CD4-positive, alpha-beta T cell treated with Interleukin-1 beta for 1 hour (primary cell): ENCODE measurements around the gene CHN1.

ENCODE experiments used
- DNase-seq, 2 donors: peaks; one replicate each; pipeline ENCODE4 v3.0.0-alpha.2; 2020 to 2022

CHN1 gene

DNA sequence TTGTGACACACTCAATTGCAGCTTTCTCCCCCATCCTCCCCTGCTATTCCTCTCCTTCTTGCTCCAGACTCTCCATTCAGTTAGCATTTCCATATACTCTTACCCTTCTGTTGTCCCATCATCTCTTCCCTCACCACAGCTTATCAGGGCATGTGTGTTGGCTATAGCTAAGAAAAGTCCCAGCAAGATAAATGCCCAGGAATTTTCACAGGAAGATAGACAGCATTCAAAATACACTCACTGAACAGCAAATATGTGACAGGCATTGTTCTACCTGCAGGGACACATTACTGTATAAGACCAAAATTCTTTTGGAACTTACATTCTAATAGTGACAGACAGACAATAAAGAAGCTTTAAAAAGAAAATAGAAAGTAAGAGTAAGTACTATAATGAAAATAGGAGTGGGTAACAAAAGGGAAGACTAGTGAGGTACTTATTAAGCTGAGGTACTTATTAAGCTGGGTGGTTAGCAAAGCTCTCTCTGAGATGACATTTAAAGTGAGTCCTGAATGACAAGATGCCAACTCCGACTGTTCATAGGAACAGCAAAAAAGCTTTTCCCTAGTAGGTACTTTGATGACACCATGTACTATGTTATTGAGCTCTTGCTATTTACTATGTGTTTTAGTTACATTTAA lies 86.2 kb downstream of the CHN1 start:
- no peak for DNase-seq

DNA sequence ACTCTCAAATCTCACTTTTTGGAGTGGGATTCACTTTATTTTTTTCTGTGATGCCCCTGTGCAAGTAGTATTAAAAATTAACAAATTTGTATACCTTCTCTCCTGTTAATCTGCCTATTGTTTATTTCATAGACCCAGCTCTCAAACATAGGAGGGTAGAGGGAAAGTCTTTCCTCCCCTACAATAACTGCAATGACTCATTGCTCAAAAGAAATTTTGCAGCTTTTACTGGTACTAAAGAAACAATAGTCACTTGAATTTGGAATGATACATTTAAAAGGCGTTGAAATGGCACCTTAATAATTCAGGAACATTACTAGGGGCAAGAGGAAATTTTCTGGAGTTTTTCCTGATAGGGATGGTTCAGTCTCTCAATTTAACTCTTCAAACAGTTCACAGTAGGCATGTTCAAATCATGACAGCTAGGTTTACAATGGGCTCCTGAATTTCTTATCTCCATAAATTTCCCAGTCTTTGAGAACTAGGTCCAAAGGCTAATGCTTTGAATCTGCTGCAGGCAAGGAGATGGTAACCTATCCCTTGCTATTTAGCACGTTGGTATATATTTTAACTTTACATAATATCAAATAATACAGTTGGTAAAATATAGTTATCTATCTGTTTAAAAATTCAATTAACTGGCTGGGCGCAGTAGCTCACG lies 88.8 kb downstream of the CHN1 start:
- DNase-seq = no peak

DNA sequence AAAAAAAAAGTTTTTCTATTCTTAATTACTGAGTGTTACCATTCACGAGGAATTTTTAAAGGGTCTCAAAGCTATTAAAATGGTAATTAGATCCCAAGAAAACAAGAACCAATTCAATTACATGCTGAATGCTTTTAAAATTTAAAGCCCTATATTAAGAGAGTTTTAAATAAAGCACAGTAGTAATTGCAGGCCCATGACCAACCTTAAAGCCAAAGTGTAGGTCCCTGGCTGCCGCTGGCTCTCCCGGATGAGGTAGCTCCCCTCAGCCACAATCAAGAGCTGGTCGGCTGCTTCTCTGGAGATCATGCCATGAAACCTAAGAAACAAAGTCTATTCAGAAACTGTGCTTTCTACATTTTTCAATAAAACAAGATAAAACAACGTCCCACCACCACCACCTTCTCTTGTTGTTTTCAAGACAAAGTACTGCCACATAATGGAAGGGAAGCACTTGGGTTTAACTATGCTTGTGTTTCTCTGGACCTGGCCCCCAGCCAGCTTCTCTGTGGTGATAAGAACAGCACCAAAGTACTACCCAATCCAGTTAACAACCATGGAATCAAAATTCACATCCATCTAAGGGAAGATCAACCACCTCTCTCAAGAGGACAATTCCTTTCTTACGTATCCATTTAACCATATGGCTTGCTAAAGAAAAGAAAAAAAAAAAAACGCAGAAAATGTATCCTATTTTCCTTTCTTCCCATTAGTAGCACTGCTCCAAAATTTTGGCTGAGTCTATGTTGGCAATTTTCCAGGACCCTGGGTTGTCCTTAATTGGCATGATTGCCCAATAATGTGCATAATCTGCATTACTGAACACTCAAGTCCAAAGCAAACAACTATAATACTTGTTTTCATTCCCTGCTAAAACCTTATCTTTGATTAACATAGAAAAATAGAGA lies 90.1 kb downstream of the CHN1 start:
- no peak for DNase-seq

GRCh38 chr2:174908284-174908683 lies 96.9 kb downstream of the CHN1 start:
- DNase-seq = no peak

DNA sequence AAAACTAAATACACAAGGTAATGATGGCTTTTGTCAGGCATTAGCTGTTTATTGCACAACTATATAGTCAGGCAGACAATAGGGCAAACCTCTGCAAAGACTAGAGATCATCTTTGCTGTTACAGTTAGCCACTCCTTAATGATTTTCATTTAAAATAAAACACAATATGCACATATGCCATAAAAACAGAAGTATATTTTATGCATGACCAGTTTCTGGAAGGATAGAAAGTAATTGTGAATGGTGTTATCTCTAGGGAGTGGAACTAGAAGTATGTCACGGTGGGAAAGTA lies 102.0 kb downstream of the CHN1 start:
- DNase-seq = no peak

GRCh38 chr2:174902506-174903263 lies 102.5 kb downstream of the CHN1 start:
- DNase-seq = peak in 1 of 2 donors; percentile 49

- peak; percentile 3 to 4 for DNase-seq
These were observed 104.1 kb downstream of the CHN1 start for GRCh38 chr2:174901075-174901474.

- no peak for DNase-seq
These were observed 107.9 kb downstream of the CHN1 start for GRCh38 chr2:174897286-174897685.

DNA sequence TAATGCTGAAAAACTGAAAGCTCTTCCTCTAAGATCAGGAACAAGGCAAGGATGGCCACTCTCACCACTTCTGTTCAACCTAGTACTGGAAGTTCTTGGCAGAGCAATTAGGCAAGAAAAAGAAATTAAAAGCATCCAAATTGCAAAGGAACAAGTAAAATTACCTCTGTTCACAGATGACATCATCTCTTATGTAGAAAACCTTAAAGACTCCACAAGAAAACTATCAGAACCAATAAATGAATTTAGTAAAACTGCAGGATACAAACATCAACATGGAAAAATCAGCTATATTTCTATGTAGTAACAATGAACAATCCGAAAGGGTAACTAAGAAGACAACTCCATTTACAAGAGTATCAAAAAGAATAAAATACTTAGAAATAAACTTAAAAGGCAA lies 112.2 kb downstream of the CHN1 start:
- no peak for DNase-seq

DNA sequence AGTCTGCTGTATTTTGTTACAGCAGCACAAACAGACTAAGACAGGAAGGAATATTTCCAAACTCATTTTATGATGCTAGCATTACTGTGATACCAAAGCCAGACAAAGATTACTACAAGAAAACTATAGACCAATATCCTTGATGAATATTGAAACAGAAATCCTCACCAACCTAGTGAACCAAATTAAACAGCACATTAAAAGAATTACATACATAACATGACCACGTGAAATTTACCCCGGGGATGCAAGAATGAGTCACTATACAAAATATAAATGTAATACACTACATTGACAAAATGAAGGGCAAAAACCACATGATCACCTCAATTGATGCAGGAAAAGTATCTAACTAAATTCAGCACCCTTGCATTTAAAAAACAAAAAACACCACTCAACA lies 112.6 kb downstream of the CHN1 start:
- no peak for DNase-seq

DNA sequence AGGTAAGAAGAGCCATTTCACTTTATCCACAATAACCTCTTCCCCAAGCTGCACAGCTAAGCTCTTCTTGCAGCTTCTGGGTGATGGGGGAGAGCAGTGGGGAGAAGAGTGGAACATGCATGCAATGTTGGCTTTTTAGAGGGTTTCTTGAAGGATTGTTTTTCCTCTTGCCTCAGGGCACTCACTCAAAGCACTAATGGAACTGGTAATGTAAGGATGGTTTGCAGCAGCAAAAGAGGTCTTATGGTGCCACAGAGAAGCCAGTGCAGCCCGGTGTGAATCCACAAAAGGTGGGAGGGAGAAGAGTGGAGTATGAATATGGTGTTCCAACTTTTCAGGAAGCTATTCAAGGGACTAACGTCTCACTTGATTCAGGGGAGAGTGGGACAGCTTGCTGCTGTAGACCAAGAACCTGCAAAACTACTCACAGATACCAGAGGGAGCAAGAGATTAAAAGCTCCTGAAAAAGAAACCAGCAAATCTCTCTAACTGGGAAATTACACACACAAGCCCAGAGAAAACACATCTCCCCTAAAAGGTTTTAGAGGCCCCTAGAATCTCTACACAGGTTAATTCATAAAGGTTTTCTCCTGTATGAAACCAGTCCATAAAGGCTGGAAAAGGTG lies 116.4 kb downstream of the CHN1 start:
- no peak for DNase-seq

- DNase-seq = no peak
These were observed 117.0 kb downstream of the CHN1 start for GRCh38 chr2:174888146-174888545.

- no peak for DNase-seq
These were observed 122.8 kb downstream of the CHN1 start for GRCh38 chr2:174882416-174882815.

GRCh38 chr2:174881678-174882077 lies 123.5 kb downstream of the CHN1 start:
- DNase-seq = no peak

DNA sequence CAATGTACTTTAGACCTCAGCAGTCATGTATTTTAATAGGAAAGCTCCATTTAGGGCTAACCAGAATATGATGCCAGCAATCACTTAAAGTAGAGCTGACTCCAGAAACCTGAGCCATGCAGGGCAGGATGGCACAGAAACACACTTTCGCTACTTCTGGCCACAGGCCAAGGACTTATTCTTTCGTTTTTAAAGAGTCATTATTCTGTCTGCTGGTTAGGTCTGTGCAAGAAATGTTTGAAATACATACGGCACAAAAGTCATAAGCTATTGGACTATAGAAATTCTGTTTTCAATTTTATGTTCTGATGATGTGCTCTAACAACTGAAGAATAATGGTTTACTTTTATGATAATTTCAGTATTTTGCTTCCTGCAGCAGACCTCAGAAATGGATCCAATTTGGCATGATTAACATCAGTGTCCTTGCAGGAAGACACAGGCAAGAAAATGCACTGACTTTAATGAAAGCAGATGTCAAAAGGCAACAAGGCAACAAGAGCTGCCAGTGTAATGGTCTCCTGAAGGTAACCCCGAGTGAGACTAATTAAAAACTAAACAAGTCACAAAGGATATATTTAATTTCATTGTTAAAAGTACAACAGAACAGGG lies 126.5 kb downstream of the CHN1 start:
- no peak for DNase-seq

DNA sequence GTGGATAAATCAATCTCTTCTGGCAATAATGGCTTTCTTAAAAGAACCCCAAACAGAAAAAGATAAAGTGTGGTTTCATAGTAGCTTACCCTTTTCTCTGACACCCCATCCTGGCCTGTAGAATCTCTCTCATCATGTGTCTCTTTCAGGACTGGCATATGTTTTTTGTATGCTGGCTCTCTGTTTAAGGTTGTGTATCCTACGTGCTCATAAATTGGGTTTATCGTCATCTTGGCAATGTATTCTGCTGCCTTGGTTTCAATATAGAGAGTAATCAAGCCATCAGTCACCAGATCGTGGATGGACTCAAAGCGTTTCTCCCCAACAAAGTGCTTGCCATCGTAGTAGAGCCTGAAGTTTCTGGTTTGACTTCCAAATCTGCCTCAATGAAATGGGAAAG lies 127.4 kb downstream of the CHN1 start:
- DNase-seq = no peak

DNA sequence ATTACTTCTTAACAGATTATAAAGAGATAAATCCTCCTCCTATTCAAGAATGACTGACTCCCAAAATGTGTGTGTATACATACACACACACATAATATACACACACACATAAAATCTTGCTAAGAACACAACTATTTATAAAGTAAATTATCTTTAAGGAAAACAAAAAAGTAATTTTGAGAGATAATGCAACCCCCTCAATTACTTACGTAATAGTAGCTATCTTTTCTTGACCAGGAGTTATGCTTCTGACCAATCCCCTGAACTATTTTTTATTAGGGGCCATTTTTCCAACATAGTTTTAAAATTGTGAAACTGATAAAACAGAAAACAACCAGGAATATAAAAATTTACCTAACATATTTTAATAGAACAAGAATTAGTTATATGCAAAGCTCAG lies 127.9 kb downstream of the CHN1 start:
- DNase-seq = no peak

DNA sequence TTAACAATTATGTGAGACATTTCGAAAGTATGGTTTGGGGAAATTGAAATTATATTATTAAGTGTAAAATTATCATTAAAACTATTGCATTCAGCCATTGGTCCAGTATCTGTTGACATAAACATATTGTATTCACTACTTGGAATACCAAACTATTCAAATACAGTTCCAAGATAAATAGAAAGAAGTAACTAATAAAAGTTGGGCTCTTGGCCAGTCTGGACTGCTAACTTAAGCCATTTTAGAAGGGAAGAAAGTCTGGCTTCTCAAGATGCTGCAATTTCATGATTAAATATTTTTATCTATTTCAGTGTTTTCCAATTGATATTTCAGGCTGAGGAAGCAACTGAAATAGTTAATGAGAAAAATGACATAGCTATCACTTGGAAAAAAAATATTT lies 131.1 kb downstream of the CHN1 start:
- DNase-seq = no peak

- DNase-seq = no peak
These were observed 131.7 kb downstream of the CHN1 start for GRCh38 chr2:174873471-174873870.

GRCh38 chr2:174870787-174871186 lies 134.4 kb downstream of the CHN1 start:
- no peak for DNase-seq

- DNase-seq = no peak
These were observed 136.3 kb downstream of the CHN1 start for GRCh38 chr2:174868878-174869277.

DNA sequence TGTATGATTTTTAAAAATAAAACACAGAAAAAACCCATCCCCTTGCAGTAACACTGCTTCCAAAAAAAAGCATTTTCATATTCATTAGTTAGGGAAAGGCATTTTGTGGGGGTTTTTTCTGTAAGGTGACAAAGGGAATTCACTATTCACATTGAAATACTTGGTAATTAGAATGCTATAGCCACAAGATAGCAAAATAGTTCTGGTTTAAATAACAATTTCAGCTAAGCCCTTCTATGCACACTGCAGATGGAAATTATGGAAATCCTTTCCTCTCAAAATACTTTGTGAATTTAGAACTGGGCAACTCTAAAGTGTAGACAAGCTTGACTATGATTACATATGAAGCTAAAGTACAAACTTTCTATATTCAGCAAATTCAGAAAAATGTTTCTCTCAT lies 138.8 kb downstream of the CHN1 start:
- no peak for DNase-seq
